Muscle layer of duodenum (tissue), 2 donors: Measurements from ENCODE around the gene TMEM127.
"Not testable (repeated sequence)": the region's sequence is repeated elsewhere in the genome, so short reads cannot be mapped to it uniquely, and the experiment has no call there.

Experiments used
- H3K27ac ChIP-seq: one replicate; pipeline ENCODE4 v1.7.0; 2013; ENCODE audit warnings: mild to moderate bottlenecking, low read length
- H3K27me3 ChIP-seq: one replicate; pipeline ENCODE4 v1.7.0; 2013; ENCODE audit warnings: low read depth, mild to moderate bottlenecking, control low read depth, low read length
- H3K36me3 ChIP-seq, 2 donors: one replicate each; pipeline ENCODE4 v1.7.0; 2013; ENCODE audit warnings: low read length in 2 of 2, control low read depth in 1 of 2, mild to moderate bottlenecking in 1 of 2; ENCODE audit not compliant: insufficient read depth in 2 of 2, control insufficient read depth in 1 of 2
- H3K4me1 ChIP-seq, 2 donors: one replicate each; pipeline ENCODE4 v1.7.0; 2013; ENCODE audit warnings: low read length in 2 of 2, mild to moderate bottlenecking in 2 of 2, control low read depth in 1 of 2, moderate library complexity in 1 of 2; ENCODE audit not compliant: insufficient read depth in 2 of 2, control insufficient read depth in 1 of 2
- H3K4me3 ChIP-seq, 2 donors: one replicate each; pipeline ENCODE4 v1.7.0; 2013; ENCODE audit warnings: low read length in 2 of 2, low read depth in 1 of 2, mild to moderate bottlenecking in 1 of 2
- H3K9me3 ChIP-seq, 2 donors: one replicate each; pipeline ENCODE4 v1.7.0; 2013; ENCODE audit warnings: low read length in 2 of 2, control low read depth in 1 of 2, mild to moderate bottlenecking in 1 of 2; ENCODE audit not compliant: control insufficient read depth in 1 of 2
- donor health status: healthy.

The TMEM127 gene

DNA sequence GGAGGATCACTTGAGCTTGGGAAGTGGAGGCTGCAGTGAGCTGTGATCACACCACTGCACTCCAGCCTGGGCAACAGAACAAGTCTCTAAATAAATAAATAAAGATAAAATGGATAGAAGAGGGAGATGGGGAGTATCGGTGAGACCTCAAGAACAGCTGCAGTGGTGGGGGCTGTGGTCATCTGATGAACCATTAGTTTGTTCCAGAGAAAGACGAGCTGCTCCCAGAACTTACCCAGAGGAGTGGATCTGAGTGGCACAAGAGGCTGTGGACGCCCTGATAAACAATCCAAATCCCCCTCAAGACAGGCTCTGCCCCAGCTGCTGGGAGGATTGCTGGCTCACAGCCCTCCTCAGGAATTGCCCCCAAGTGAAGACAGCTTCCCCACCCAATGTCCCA, 26.7 kb downstream of the TMEM127 start:
- Histone ChIP-seq H3K9me3 (no peaks in the 10 kb centered on the region), H3K27ac (no peak overlapping the region), H3K27me3 (no peaks in the 10 kb centered on the region), H3K36me3 (peaks cover 6 to 10% of the 10 kb centered on the region in 2 donors), H3K4me1 (peaks cover 0 to 4% of the 10 kb centered on the region in 2 donors), H3K4me3 (no peak overlapping the region)

- Histone ChIP-seq H3K36me3 (peaks cover 6 to 10% of the 10 kb centered on the region in 2 donors), H3K4me1 (peaks cover 0 to 4% of the 10 kb centered on the region in 2 donors), H3K27ac (no peak overlapping the region), H3K9me3 (no peaks in the 10 kb centered on the region), H3K4me3 (no peak overlapping the region), H3K27me3 (no peaks in the 10 kb centered on the region)
Measured at GRCh38 chr2:96238266-96238665, 27.5 kb downstream of the TMEM127 start.

DNA sequence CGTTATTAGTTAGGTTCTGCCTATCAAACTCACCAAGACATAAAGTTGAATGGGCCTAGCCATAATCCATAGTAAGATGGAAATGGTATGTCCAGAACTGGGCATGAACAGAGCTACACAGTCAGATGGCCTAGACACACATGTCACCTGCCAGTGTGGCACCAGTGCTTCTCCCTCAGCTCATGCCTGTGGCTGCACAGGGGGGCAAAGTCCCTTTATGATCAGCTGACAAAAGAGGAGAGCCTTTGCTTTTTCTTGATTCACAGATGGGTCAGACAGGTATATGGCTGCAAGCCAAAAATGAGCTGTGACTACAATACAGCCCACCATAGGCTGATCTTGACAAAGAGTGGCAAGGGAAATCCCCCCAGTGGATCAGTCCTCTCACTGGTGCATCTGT, 28.9 kb downstream of the TMEM127 start:
- Histone ChIP-seq H3K27ac (no peak overlapping the region), H3K27me3 (no peaks in the 10 kb centered on the region), H3K36me3 (peaks cover 6 to 10% of the 10 kb centered on the region in 2 donors), H3K4me3 (no peak overlapping the region), H3K4me1 (peaks cover 0 to 4% of the 10 kb centered on the region in 2 donors), H3K9me3 (no peaks in the 10 kb centered on the region)

- Histone ChIP-seq H3K4me1 (no peaks in the 10 kb centered on the region), H3K27me3 (no peaks in the 10 kb centered on the region), H3K27ac (no peak overlapping the region), H3K36me3 (no peaks in the 10 kb centered on the region), H3K4me3 (no peak overlapping the region), H3K9me3 (no peaks in the 10 kb centered on the region)
Measured at GRCh38 chr2:96233880-96234316, 31.9 kb downstream of the TMEM127 start.

DNA sequence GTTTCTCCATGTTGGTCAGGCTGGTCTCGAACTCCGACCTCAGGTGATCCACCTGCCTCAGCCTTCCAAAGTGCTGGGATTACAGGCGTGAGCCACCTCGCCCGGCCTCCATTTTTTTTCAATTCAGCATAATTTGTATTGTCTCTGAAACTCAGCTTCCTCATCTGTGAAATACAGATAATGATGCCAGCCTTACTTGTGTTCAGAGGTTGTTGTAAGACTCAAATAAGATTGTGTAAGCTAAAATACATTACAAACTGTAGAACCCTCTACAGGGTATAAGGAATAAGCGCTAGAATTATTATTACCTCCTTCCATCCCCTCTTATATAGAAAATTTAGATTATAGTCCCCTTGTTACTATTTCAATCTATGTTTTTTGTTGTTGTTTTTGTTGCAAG, 32.4 kb downstream of the TMEM127 start:
- Histone ChIP-seq H3K36me3 (no peaks in the 10 kb centered on the region), H3K9me3 (no peaks in the 10 kb centered on the region), H3K27me3 (no peaks in the 10 kb centered on the region), H3K4me3 (no peak overlapping the region), H3K4me1 (no peaks in the 10 kb centered on the region), H3K27ac (no peak overlapping the region)

DNA sequence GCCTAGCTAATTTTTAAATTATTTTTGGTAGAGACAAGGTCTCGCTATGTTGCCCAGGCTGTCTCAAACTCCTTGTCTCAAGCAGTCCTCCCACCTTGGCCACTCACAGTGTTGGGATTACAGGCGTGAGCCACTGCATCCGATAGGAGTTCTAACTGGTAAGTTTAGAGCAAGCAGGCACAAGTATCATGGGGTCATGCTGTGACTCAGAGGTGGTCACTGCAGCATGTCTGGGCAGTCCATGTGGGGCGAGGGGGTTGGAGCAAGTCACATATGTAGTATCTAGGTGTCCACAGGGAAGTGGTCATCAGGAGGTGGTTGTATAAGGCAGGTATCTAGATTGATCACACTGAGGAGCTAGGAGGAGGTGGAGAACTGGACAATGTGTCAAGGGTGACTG, 34.5 kb downstream of the TMEM127 start:
- no peak overlapping the region for H3K27ac ChIP-seq
- H3K9me3 ChIP-seq = no peaks in the 10 kb centered on the region
- H3K4me1 ChIP-seq = no peaks in the 10 kb centered on the region
- H3K36me3 ChIP-seq = no peaks in the 10 kb centered on the region
- no peaks in the 10 kb centered on the region for H3K27me3 ChIP-seq
- H3K4me3 ChIP-seq = no peak overlapping the region

DNA sequence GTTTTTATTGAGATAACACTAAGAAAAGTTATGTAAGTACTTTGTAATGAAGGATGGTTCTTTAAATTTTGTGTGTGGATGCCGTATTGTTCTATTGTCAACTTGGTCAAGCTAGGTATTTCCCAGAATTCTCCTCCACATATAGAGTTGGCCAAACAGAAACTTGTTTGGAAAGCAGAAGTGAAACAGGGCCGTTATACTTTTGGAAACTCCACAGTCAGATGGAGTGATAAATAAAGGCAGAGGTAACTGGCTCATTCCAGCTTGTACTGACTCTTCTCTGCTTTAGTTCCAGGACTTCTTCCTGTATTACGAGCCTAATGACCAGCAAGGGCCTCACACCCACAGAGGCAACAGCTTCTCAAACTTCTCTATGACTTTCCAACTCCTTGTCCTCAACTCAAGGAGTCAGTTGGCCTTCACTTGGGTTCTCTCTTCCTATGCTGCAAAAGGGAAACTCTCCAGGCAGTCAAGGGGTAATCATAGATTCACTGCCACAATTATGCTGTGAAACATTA, 40.7 kb downstream of the TMEM127 start:
- no peaks in the 10 kb centered on the region for H3K27me3 ChIP-seq
- H3K36me3 ChIP-seq = peaks cover 0 to 5% of the 10 kb centered on the region in 2 donors
- no peaks in the 10 kb centered on the region for H3K4me1 ChIP-seq
- no peak overlapping the region for H3K27ac ChIP-seq
- no peak overlapping the region for H3K4me3 ChIP-seq
- no peaks in the 10 kb centered on the region for H3K9me3 ChIP-seq

DNA sequence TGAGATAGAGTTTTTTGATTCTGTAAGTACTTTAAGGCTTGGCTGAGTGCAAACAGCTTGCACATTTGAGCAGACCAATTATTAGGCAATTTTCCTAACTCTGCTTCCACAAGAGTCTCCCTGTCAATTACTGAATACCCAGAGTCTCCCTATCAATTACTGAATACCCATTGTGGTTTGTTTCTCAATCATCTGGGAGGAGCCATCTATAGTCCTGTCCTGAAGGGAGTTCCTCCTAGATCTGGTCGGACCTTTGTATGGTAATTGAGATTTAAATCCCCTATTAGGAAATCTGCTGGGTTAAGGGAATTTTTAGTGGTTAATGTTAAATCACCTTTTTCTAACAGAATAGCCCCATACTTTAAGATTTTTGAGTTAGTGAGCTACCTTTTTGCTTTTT, 44.7 kb downstream of the TMEM127 start:
- H3K27ac ChIP-seq, H3K36me3 ChIP-seq, H3K9me3 ChIP-seq, H3K4me3 ChIP-seq, H3K27me3 ChIP-seq, H3K4me1 ChIP-seq: not testable (repeated sequence)

GRCh38 chr2:96219959-96220358, 45.8 kb downstream of the TMEM127 start:
- not testable (repeated sequence) for H3K4me3 ChIP-seq, H3K27ac ChIP-seq, H3K36me3 ChIP-seq, H3K4me1 ChIP-seq, H3K27me3 ChIP-seq, H3K9me3 ChIP-seq

GRCh38 chr2:96218508-96219131, 47.2 kb downstream of the TMEM127 start:
- H3K27ac ChIP-seq = no peak overlapping the region
- no peaks in the 10 kb centered on the region for H3K4me1 ChIP-seq
- H3K36me3 ChIP-seq = no peaks in the 10 kb centered on the region
- H3K27me3 ChIP-seq = no peaks in the 10 kb centered on the region
- no peak overlapping the region for H3K4me3 ChIP-seq
- no peaks in the 10 kb centered on the region for H3K9me3 ChIP-seq

- H3K27ac ChIP-seq = no peak overlapping the region
- no peaks in the 10 kb centered on the region for H3K27me3 ChIP-seq
- H3K9me3 ChIP-seq = no peaks in the 10 kb centered on the region
- peaks cover 0 to 8% of the 10 kb centered on the region in 2 donors for H3K4me1 ChIP-seq
- no peak overlapping the region for H3K4me3 ChIP-seq
- H3K36me3 ChIP-seq = no peaks in the 10 kb centered on the region
Measured at GRCh38 chr2:96214554-96214953, 51.2 kb downstream of the TMEM127 start.

DNA sequence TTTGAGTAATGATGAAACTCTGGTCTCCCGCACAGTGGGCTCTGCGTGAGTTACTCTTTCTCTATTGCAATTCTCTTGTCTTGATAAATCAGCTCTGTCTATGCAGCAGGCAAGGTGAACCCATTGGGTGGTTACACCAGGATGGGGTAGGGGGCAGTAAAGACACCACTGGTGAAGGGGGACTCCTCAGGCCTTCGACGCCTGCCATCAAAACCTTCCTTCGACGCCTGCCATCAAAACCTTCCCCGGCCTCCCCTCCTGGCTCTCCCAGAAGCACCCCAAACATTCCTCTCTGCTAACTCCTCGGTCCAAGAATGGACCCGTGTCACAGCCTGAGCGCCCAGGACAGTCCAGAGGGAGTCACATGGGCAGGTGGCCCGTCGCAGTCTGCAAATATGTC, 52.4 kb downstream of the TMEM127 start:
- H3K4me3 ChIP-seq = no peak overlapping the region
- H3K27ac ChIP-seq = no peak overlapping the region
- H3K9me3 ChIP-seq = no peaks in the 10 kb centered on the region
- no peaks in the 10 kb centered on the region for H3K36me3 ChIP-seq
- peaks cover 3 to 12% of the 10 kb centered on the region in 2 donors for H3K4me1 ChIP-seq
- no peaks in the 10 kb centered on the region for H3K27me3 ChIP-seq
